HG02870 (cell line): ENCODE measurements around the gene MYH4.

Source experiments
- ATAC-seq: cut with Tn5 transposase; IDR thresholded peaks from one replicate; pipeline ENCODE4 v1.9.1; 2021; ENCODE audit warnings: mild to moderate bottlenecking, moderate library complexity; ENCODE audit not compliant: unreplicated experiment

MYH4 gene

GRCh38 chr17:10469459-10469858, at the start of gene MYH4:
Gene MYH4, minus strand, starts transcription at chr17:10469559. Its CDS starts 2,814 bp downstream, at chr17:10466745.
- ATAC-seq, result no peak

GRCh38 chr17:10518271-10519037, 49.1 kb upstream of the MYH4 start, which contains the start of gene MYH1:
Gene MYH1, minus strand, starts transcription at chr17:10518542. Its CDS starts 1,900 bp downstream, at chr17:10516642.
- no peak for ATAC-seq

- no peak for ATAC-seq
Measured at GRCh38 chr17:10516638-10517037, 47.3 kb upstream of the MYH4 start.

DNA sequence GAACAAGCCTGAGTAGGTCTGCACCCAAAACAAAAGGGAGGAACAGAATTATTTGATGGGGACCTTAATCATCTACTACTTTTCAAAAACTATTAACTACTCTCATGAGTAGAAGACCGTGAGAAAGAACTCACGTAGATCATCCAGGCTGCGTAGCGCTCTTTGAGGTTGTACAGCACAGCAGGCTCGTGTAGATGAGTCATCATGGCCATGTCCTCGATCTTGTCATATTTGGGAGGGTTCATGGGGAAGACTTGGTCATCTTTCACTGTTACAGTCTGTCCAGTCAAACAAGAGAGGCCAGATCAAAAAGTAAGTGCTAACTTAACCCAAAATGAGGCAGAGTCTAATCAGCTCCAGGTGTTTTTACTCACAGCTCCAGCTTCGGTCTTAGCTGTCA, 46.7 kb upstream of the MYH4 start:
- ATAC-seq, result no peak

DNA sequence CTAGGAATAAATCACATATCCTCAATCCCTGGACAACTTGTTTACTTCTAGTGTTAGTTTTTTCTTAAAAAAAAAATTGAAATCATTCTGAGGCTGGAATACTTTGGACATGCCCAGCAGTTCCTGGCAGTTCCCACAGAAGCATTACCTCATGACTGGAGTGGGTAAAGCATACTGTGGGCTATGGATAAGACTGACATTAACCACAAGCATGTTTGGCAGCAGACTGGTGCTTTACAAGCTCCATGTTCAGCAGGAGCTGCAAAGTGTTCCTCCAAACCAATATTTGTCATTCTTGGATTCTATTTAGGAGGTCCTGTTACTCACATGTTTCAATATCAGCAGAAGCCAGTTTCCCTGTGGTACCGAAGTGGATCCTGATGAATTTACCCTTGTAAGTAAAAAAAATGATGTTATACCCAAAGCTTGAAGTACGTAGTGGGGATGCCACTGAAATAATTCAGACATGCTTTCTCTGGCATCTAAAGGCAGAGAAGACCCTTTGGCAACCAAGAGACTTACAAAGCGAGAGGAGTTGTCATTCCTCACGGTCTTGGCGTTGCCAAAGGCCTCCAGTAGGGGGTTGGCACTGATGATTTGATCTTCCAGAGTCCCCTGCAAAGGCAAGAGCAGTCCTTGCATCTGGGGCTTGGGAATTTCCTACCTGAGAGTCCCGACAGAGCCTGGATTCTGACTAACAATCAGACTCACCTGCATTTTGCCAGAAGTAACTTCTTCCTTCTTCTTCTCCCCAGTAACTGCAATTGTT, 44.1 kb upstream of the MYH4 start:
- ATAC-seq, result no peak

DNA sequence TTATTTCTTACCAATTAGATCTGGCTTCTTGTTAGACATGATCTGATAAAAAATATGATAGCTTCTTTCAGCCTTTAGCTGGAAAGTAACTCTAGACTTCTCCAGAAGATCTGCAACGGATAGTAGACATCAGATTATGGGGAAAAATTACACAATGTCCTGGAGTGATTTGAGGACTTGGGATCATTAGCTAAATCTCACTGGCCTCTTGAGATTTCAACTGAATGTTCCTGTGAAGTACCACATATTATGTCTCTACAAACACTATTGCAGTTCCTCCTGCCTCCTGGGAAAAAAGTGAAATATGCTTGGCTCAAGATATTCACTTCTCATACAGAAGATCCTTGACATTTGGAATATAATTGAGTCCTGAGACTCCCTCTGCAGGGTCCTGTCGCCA, 43.5 kb upstream of the MYH4 start:
- ATAC-seq, result no peak

DNA sequence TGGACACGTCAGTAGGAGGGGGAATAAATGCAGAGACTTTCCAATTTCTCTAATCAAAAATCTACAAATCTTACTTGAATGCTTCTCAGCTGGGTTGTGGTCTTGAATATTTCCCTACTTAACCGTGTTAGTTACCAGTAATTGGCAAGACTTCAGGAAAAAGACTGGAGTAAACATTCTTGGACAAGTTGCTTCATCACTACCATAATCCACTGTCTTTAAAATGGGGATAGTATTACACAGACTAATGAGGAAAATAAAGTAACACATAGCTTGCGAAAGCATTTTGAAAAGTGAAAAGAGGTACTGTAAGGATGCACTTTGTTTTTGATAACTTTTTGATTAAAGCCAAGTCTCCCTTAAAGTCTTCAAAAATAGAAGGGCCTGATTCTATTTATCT, 30.6 kb upstream of the MYH4 start:
- no peak for ATAC-seq

- no peak for ATAC-seq
Measured at GRCh38 chr17:10492004-10492403, 22.6 kb upstream of the MYH4 start.

GRCh38 chr17:10482252-10482651, 12.9 kb upstream of the MYH4 start:
- no peak for ATAC-seq

DNA sequence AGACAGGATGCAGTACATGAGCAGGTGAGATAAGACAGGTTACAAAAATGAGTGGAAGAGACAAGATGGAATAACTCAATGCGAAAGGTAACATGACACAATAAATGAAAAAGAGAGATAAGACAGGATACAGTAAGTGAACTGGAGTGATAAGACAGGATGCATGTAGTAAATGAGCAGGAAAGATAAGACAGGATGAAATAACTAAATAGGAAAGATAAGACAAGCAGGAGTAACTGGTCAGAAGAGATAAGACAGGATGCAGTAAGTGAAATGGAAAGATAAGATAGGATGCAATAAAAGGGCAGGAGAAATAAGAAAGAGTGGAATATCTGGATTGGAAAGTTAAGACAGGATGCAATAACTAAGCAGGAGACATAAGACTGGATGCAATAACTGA, 8.3 kb upstream of the MYH4 start:
- no peak for ATAC-seq

GRCh38 chr17:10474536-10474935, 5.2 kb upstream of the MYH4 start:
- no peak for ATAC-seq

- no peak for ATAC-seq
Measured at GRCh38 chr17:10471858-10472257, 2.5 kb upstream of the MYH4 start.

GRCh38 chr17:10463402-10463801, 6.0 kb downstream of the MYH4 start:
- no peak for ATAC-seq

- ATAC-seq, result no peak
Measured at GRCh38 chr17:10460062-10460461, 9.3 kb downstream of the MYH4 start.

DNA sequence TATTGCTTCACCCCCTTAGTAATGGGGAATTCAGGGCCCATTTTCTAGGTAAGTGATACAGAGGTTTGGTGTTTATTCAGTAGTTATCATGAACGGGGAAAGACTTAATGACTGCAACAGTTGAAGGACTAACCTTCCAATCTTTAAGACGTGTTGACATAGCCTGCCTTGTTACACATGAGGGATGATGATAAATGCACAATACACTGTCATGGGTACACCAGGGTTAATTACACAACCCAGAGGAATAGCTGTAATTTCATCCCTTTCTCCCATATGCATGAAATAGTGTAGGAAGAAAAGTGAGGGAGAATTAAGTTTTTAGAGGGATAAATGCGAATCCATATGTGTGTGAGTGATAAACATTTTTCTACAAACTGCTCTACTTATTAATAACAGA, 10.7 kb downstream of the MYH4 start:
- ATAC-seq, result no peak

DNA sequence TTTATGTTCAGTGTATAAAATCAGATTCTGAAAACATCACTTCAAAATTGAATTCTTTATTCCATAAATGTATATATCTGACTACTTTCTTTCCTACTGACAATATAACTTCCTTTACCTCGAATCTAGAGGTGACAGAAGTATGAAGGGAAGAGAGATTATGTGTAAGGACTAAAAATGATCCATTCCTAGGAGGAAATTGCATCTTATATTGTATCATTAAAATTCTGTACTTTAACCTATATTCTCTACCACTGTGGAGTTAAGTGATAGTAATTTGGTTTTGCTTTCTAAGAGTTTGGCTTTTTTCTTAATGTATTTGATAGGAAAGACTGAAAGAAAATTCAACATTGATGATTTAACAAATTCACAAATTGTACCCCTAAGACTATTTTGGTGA, 11.4 kb downstream of the MYH4 start:
- no peak for ATAC-seq

DNA sequence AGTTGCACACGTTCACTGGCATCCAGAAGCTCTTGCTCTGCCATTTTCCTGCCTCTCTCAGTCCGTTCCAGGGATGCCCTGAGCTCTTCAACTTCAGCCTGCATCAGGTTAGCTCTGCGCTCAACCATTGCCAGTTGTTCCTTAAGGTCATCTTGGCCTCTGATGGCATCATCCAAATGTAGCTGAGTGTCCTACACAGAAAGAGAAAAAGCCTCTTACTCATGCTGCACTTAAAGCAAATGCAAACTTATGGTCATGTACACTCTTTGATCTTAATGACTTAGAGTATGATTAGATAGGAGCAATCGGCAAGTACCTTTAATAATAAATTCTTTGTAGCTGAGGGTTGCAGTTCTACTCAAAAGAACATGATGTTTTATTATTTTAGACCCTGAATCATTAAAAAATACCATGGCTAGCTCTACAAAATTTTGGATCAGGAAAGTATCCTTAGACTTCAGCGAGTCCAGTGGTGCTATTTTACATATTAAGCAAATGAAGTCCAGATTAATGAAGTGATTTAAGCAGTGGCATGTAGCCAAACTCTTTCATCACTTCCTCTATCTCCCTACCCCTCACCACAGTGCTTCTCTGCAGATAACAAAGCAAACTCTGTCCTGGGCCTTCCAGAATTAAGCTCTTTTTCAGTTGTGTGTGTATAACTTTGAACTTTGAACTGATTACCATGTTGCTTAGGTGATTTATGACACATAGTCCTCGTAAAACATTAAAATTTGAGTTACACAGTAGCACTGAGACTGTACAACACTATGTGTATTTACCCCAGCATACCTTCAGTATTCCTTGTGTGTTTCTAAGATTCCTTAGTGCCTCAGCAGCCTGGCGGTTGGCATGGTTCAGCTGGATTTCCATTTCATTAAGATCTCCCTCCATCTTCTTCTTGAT, 22.1 kb downstream of the MYH4 start:
- ATAC-seq, result no peak

GRCh38 chr17:10439816-10440215, 29.5 kb downstream of the MYH4 start:
- no peak for ATAC-seq

DNA sequence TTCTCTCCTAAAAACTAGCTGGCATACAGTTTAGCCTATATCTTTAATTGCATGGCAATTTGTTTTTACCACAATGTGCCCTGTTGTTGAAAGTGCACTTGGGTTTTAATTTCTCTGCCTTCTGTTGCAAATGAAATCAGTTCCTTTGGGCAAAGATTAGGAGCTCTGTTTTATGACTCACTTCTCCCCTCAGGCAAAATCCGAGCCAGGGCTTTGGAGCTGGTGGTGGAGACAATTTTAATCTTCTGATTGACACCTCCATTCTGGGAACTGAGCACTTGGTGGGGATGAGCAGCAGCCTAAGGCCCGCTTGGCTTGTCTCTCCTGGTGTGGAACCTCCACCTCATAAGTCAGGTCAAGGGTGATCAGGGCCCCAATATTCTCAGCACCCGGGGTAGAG, 34.3 kb downstream of the MYH4 start:
- no peak for ATAC-seq

DNA sequence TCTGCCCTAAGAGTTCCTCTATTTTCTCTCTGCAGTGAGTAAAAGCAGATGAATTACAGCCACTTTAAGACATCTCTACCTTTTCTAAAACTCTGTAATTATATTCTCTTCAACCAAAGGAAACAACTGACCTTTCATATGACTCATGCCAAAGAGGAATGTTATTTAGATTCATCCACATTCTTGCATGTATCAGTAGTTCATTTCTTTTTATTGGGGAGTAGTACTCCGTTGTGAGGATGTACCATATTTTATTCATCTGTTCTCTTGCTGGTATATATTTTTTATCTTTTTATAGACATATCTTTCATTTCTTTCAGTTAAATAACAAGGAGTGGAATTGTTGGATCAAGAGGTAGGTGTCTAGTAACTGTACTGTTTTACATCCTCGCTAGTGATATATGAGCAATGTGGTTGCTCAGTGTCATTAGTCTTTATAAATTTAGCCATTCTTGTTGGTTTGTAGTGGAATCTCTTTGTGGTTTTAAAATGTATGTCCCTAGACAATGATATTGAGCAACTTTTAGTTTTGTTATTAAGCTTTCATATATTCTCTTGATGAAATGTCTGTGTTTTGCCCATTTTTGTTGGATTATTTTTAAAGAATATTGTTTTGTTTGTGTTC, 39.8 kb downstream of the MYH4 start:
- no peak for ATAC-seq

GRCh38 chr17:10428781-10429180, 40.6 kb downstream of the MYH4 start:
- no peak for ATAC-seq
